Stimulated activated naive B cell treated with anti-CD40 and anti-IgM and Interleukin-4, amounts not matched to agents 10 μg/mL and 1 μg/mL and 100 μg/mL, for 72 hours (primary cell): ENCODE results near the gene SCO1.

Experiments used
- ATAC-seq, 2 donors: fragments of 150-1000 bp; cut with Tn5 transposase; replicated peaks; 2 replicates each; pipeline ENCODE4 v1.10.0; 2021; ENCODE audit warnings: moderate library complexity in 1 of 2
- DNase-seq: peaks from one replicate; pipeline ENCODE4 v3.0.0; 2021
- H3K27ac Mint-ChIP-seq: one replicate; pipeline ENCODE4 v1.8.0; 2022; ENCODE audit warnings: mild to moderate bottlenecking, mixed read lengths
- H3K27me3 Mint-ChIP-seq, 2 donors: one replicate each; pipeline ENCODE4 v1.8.0; 2022; ENCODE audit warnings: mixed read lengths in 2 of 2
- H3K36me3 Mint-ChIP-seq, 2 donors: one replicate each; pipeline ENCODE4 v1.8.0; 2022; ENCODE audit warnings: mixed read lengths in 2 of 2, mild to moderate bottlenecking in 1 of 2
- H3K4me1 Mint-ChIP-seq, 2 donors: one replicate each; pipeline ENCODE4 v1.8.0; 2022; ENCODE audit warnings: mixed read lengths in 2 of 2, mild to moderate bottlenecking in 1 of 2
- H3K4me3 Mint-ChIP-seq, 2 donors: one replicate each; pipeline ENCODE4 v1.8.0; 2022; ENCODE audit warnings: mild to moderate bottlenecking in 2 of 2, mixed read lengths in 2 of 2, moderate library complexity in 1 of 2
- H3K9me3 Mint-ChIP-seq, 2 donors: one replicate each; pipeline ENCODE4 v1.8.0; 2022; ENCODE audit warnings: mixed read lengths in 2 of 2, mild to moderate bottlenecking in 1 of 2

SCO1 gene

GRCh38 chr17:10697092-10698081 is at the start of gene SCO1, which contains the start of gene ADPRM:
SCO1 (minus strand) TSS chr17:10697533; CDS start chr17:10697507, 26 bp downstream.
ADPRM (plus strand) TSS chr17:10697594; CDS start chr17:10704927, 7,333 bp downstream.
- Mint-ChIP-seq H3K36me3 (peaks cover 17 to 26% of the 10 kb centered on the region in 2 donors), H3K27me3 (no peaks in the 10 kb centered on the region), H3K27ac (peak within 1 kb of the TSS; percentile 96), H3K4me3 (peak within 1 kb of the TSS; percentile 92), H3K9me3 (no peaks in the 10 kb centered on the region), H3K4me1 (peaks cover 25 to 53% of the 10 kb centered on the region in 2 donors)
- peak; percentile 93 for DNase-seq
- ATAC-seq, result peak; percentile 96 to 97

GRCh38 chr17:10745231-10745630 is 47.9 kb upstream of the SCO1 start:
- Mint-ChIP-seq H3K27me3 (peaks cover 4 to 5% of the 10 kb centered on the region in 2 donors), H3K9me3 (no peaks in the 10 kb centered on the region), H3K27ac (no peak overlapping the region), H3K36me3 (peaks cover 0 to 4% of the 10 kb centered on the region in 2 donors), H3K4me3 (no peak overlapping the region), H3K4me1 (peaks cover 0 to 1% of the 10 kb centered on the region in 2 donors)
- DNase-seq (no peak), ATAC-seq (no peak)

- Mint-ChIP-seq H3K27ac (no peak overlapping the region), H3K4me1 (peaks cover 0 to 1% of the 10 kb centered on the region in 2 donors), H3K27me3 (peaks cover 6% of the 10 kb centered on the region in 2 donors), H3K36me3 (peaks cover 0 to 4% of the 10 kb centered on the region in 2 donors), H3K9me3 (no peaks in the 10 kb centered on the region), H3K4me3 (no peak overlapping the region)
- DNase-seq, result no peak
- ATAC-seq, result no peak
Measured at GRCh38 chr17:10744501-10745000, 47.2 kb upstream of the SCO1 start.

- peaks cover 0 to 1% of the 10 kb centered on the region in 2 donors for H3K4me1 Mint-ChIP-seq
- peaks cover 10% of the 10 kb centered on the region in 2 donors for H3K27me3 Mint-ChIP-seq
- no peak overlapping the region for H3K27ac Mint-ChIP-seq
- no peaks in the 10 kb centered on the region for H3K9me3 Mint-ChIP-seq
- H3K36me3 Mint-ChIP-seq, result peaks cover 0 to 4% of the 10 kb centered on the region in 2 donors
- DNase-seq (no peak), ATAC-seq (no peak)
- H3K4me3 Mint-ChIP-seq, result no peak overlapping the region
Measured at GRCh38 chr17:10743316-10744009, 46.1 kb upstream of the SCO1 start.

GRCh38 chr17:10742431-10742830 is 45.1 kb upstream of the SCO1 start:
- no peak for ATAC-seq
- H3K27ac Mint-ChIP-seq, result no peak overlapping the region
- no peak overlapping the region for H3K4me3 Mint-ChIP-seq
- peaks cover 0 to 4% of the 10 kb centered on the region in 2 donors for H3K36me3 Mint-ChIP-seq
- H3K9me3 Mint-ChIP-seq, result no peaks in the 10 kb centered on the region
- H3K27me3 Mint-ChIP-seq, result peaks cover 7 to 10% of the 10 kb centered on the region in 2 donors
- DNase-seq, result no peak
- peaks cover 0 to 1% of the 10 kb centered on the region in 2 donors for H3K4me1 Mint-ChIP-seq

GRCh38 chr17:10741416-10742135 is 44.2 kb upstream of the SCO1 start:
- Mint-ChIP-seq H3K4me1 (peaks cover 5% of the 10 kb centered on the region in 2 donors), H3K4me3 (no peak overlapping the region), H3K27me3 (peaks cover 10 to 11% of the 10 kb centered on the region in 2 donors), H3K36me3 (peaks cover 0 to 4% of the 10 kb centered on the region in 2 donors), H3K27ac (no peak overlapping the region), H3K9me3 (no peaks in the 10 kb centered on the region)
- ATAC-seq (no peak), DNase-seq (no peak)

- Mint-ChIP-seq H3K4me3 (no peak overlapping the region), H3K9me3 (no peaks in the 10 kb centered on the region), H3K36me3 (no peaks in the 10 kb centered on the region), H3K4me1 (peaks cover 3 to 5% of the 10 kb centered on the region in 2 donors), H3K27me3 (peaks cover 9 to 11% of the 10 kb centered on the region in 2 donors), H3K27ac (no peak overlapping the region)
- no peak for DNase-seq
- ATAC-seq, result no peak
Measured at GRCh38 chr17:10739386-10739785, 42.1 kb upstream of the SCO1 start.

- Mint-ChIP-seq H3K4me1 (peaks cover 3 to 5% of the 10 kb centered on the region in 2 donors), H3K9me3 (no peaks in the 10 kb centered on the region), H3K4me3 (no peak overlapping the region), H3K27ac (no peak overlapping the region), H3K27me3 (peaks cover 9 to 11% of the 10 kb centered on the region in 2 donors), H3K36me3 (no peaks in the 10 kb centered on the region)
- DNase-seq (no peak), ATAC-seq (no peak)
Measured at GRCh38 chr17:10738521-10739258, 41.4 kb upstream of the SCO1 start.

- no peak for DNase-seq
- no peak overlapping the region for H3K4me3 Mint-ChIP-seq
- H3K27me3 Mint-ChIP-seq, result peaks cover 9 to 11% of the 10 kb centered on the region in 2 donors
- ATAC-seq, result no peak
- H3K27ac Mint-ChIP-seq, result no peak overlapping the region
- no peaks in the 10 kb centered on the region for H3K36me3 Mint-ChIP-seq
- peaks cover 3 to 5% of the 10 kb centered on the region in 2 donors for H3K4me1 Mint-ChIP-seq
- H3K9me3 Mint-ChIP-seq, result no peaks in the 10 kb centered on the region
Measured at GRCh38 chr17:10737736-10738135, 40.4 kb upstream of the SCO1 start.

GRCh38 chr17:10737168-10737622 is 39.9 kb upstream of the SCO1 start:
- no peaks in the 10 kb centered on the region for H3K36me3 Mint-ChIP-seq
- ATAC-seq, result peak in 1 of 2 donors; percentile 61
- H3K4me3 Mint-ChIP-seq, result no peak overlapping the region
- no peak overlapping the region for H3K27ac Mint-ChIP-seq
- no peaks in the 10 kb centered on the region for H3K9me3 Mint-ChIP-seq
- DNase-seq, result no peak
- H3K27me3 Mint-ChIP-seq, result peaks cover 9 to 11% of the 10 kb centered on the region in 2 donors
- H3K4me1 Mint-ChIP-seq, result peaks cover 3 to 5% of the 10 kb centered on the region in 2 donors

- H3K4me1 Mint-ChIP-seq, result peaks cover 6 to 11% of the 10 kb centered on the region in 2 donors
- H3K27me3 Mint-ChIP-seq, result peaks cover 9 to 11% of the 10 kb centered on the region in 2 donors
- no peak overlapping the region for H3K27ac Mint-ChIP-seq
- H3K4me3 Mint-ChIP-seq, result no peak overlapping the region
- H3K36me3 Mint-ChIP-seq, result no peaks in the 10 kb centered on the region
- DNase-seq, result no peak
- ATAC-seq, result no peak
- H3K9me3 Mint-ChIP-seq, result no peaks in the 10 kb centered on the region
Measured at GRCh38 chr17:10735821-10736220, 38.5 kb upstream of the SCO1 start.

- ATAC-seq, result no peak
- no peaks in the 10 kb centered on the region for H3K9me3 Mint-ChIP-seq
- no peak overlapping the region for H3K27ac Mint-ChIP-seq
- DNase-seq, result no peak
- peaks cover 8 to 16% of the 10 kb centered on the region in 2 donors for H3K4me1 Mint-ChIP-seq
- H3K27me3 Mint-ChIP-seq, result peaks cover 9 to 11% of the 10 kb centered on the region in 2 donors
- no peaks in the 10 kb centered on the region for H3K36me3 Mint-ChIP-seq
- no peak overlapping the region for H3K4me3 Mint-ChIP-seq
Measured at GRCh38 chr17:10735251-10735650, 37.9 kb upstream of the SCO1 start.

- no peak overlapping the region for H3K4me3 Mint-ChIP-seq
- peaks cover 8 to 22% of the 10 kb centered on the region in 2 donors for H3K4me1 Mint-ChIP-seq
- no peak for ATAC-seq
- H3K27me3 Mint-ChIP-seq, result peaks cover 3 to 5% of the 10 kb centered on the region in 2 donors
- H3K27ac Mint-ChIP-seq, result no peak overlapping the region
- DNase-seq, result no peak
- H3K9me3 Mint-ChIP-seq, result no peaks in the 10 kb centered on the region
- H3K36me3 Mint-ChIP-seq, result no peaks in the 10 kb centered on the region
Measured at GRCh38 chr17:10733666-10734065, 36.3 kb upstream of the SCO1 start.
